Gastroesophageal sphincter (tissue), 4 donors: ENCODE data around the gene GABBR2. TPM values are rescaled to one million over a fixed set of nuclear protein-coding genes. Genes with fewer than 3 reads are reported as not detected.

Source experiments
- ATAC-seq: fragments of 150-250 bp; one replicate; pipeline ENCODE4 v1.9.1; 2016; ENCODE audit warnings: mild to moderate bottlenecking, moderate library complexity
- H3K27ac ChIP-seq, 4 donors: fragments of 200-600 bp; sonication (generic) in 3 of 4; 1 replicate in 3 of 4; 2 replicates in 1 of 4; pipeline ENCODE4 v1.5.1; 2016 to 2019
- H3K27me3 ChIP-seq: fragments of 200-600 bp; sonication (generic); one replicate; pipeline ENCODE4 v1.5.1; 2019
- H3K36me3 ChIP-seq, 2 donors: fragments of 200-600 bp; sonication (generic); one replicate each; pipeline ENCODE4 v1.5.1; 2019; ENCODE audit warnings: control low read depth in 1 of 2
- H3K4me1 ChIP-seq, 3 donors: fragments of 200-600 bp; sonication (generic); 1 replicate in 2 of 3; 2 replicates in 1 of 3; pipeline ENCODE4 v1.5.1; 2016 to 2019; ENCODE audit warnings: control low read depth in 2 of 3
- H3K4me3 ChIP-seq, 2 donors: fragments of 200-600 bp; sonication (generic); one replicate each; pipeline ENCODE4 v1.5.1; 2019; ENCODE audit warnings: mild to moderate bottlenecking in 1 of 2, moderate library complexity in 1 of 2
- H3K9me3 ChIP-seq, 3 donors: fragments of 200-600 bp; sonication (generic); one replicate each; pipeline ENCODE4 v1.5.1; 2017 to 2019; ENCODE audit warnings: control low read depth in 2 of 3
- CTCF ChIP-seq, 4 experiments: fragments of 200-600 bp in 2 of 4; fragments of 450-650 bp in 2 of 4; sonication (generic) in 1 of 4; IDR thresholded peaks; one replicate each; pipeline ENCODE4 v1.5.1; 2017 to 2019; ENCODE audit warnings: antibody characterized with exemption in 4 of 4, mild to moderate bottlenecking in 2 of 4, moderate library complexity in 2 of 4
- EP300 ChIP-seq: sonication (generic); formaldehyde crosslinking; IDR thresholded peaks from one replicate; pipeline ENCODE4 v1.6.1; 2017; ENCODE audit warnings: antibody characterized with exemption, mild to moderate bottlenecking
- POLR2A ChIP-seq, 2 donors: fragments of 450-650 bp; IDR thresholded peaks; one replicate each; pipeline ENCODE4 v1.6.1; 2017; ENCODE audit warnings: antibody characterized with exemption in 2 of 2, mild to moderate bottlenecking in 2 of 2, moderate library complexity in 1 of 2
- POLR2AphosphoS5 ChIP-seq: sonication (generic); formaldehyde crosslinking; IDR thresholded peaks from one replicate; pipeline ENCODE4 v1.6.1; 2017; ENCODE audit warnings: antibody characterized with exemption
- WGBS, 2 donors: methylation state at CpG; one replicate each; pipeline ENCODE4 v1.1.5; 2018; ENCODE audit warnings: low coverage in 1 of 2; 5-methylcytosine and 5-hydroxymethylcytosine counted together
- total RNA-seq, 4 donors: library from RNA; depleted of rRNA; stranded (reverse); fragments of >200 nt; gene quantifications; one replicate each; pipeline ENCODE4 v1.1.0, GENCODE V29; 2016

The GABBR2 gene
- total RNA-seq, 4 donors from 2014 or later: 0.04 to 0.25 TPM; not detected in 2

- TF ChIP-seq CTCF (IDR thresholded peaks at IDR 0.05): no peak
- no peak for TF ChIP-seq POLR2AphosphoS5
- no peak for TF ChIP-seq EP300
- no peak for TF ChIP-seq POLR2A (IDR thresholded peaks at IDR 0.05)
- H3K36me3 ChIP-seq: no peaks in the 10 kb centered on the region
- 74 to 79% methylated on average over 2 to 4 of the region's 4 CpGs for WGBS, 2 donors
- H3K9me3 ChIP-seq: no peaks in the 10 kb centered on the region
- no peaks in the 10 kb centered on the region for H3K27me3 ChIP-seq
- no peak for ATAC-seq
- H3K4me1 ChIP-seq: no peaks in the 10 kb centered on the region
- H3K27ac ChIP-seq: no peak overlapping the region
- no peak overlapping the region for H3K4me3 ChIP-seq
Observed at GRCh38 chr9:98432960-98433359, 275.8 kb downstream of the GABBR2 start.

- Histone ChIP-seq H3K4me3 (no peak overlapping the region), H3K4me1 (no peaks in the 10 kb centered on the region), H3K27ac (no peak overlapping the region), H3K9me3 (no peaks in the 10 kb centered on the region), H3K27me3 (no peaks in the 10 kb centered on the region), H3K36me3 (no peaks in the 10 kb centered on the region)
- TF ChIP-seq EP300 (no peak), CTCF (IDR thresholded peaks at IDR 0.05) (no peak), POLR2A (IDR thresholded peaks at IDR 0.05) (no peak), POLR2AphosphoS5 (no peak)
- ATAC-seq: no peak
- 59% methylated on average over 6 of the region's 6 CpGs; no CpG with 5 or more reads in 1 of the 2 donors for WGBS, 2 donors
Observed at GRCh38 chr9:98432134-98432533, 276.6 kb downstream of the GABBR2 start.

GRCh38 chr9:98430535-98431292, 278.0 kb downstream of the GABBR2 start:
- Histone ChIP-seq H3K27me3 (no peaks in the 10 kb centered on the region), H3K4me3 (no peak overlapping the region), H3K4me1 (no peaks in the 10 kb centered on the region), H3K36me3 (no peaks in the 10 kb centered on the region), H3K9me3 (no peaks in the 10 kb centered on the region), H3K27ac (no peak overlapping the region)
- no peak for ATAC-seq
- WGBS, 2 donors: 56 to 64% methylated on average over 3 of the region's 3 CpGs
- TF ChIP-seq POLR2AphosphoS5: no peak
- TF ChIP-seq CTCF (IDR thresholded peaks at IDR 0.05): no peak
- no peak for TF ChIP-seq EP300

- H3K4me3 ChIP-seq: no peak overlapping the region
- H3K27ac ChIP-seq: no peak overlapping the region
- 33% methylated on average over 1 of the region's 1 CpG; no CpG with 5 or more reads in 1 of the 2 donors for WGBS, 2 donors
- H3K9me3 ChIP-seq: no peaks in the 10 kb centered on the region
- H3K27me3 ChIP-seq: no peaks in the 10 kb centered on the region
- ATAC-seq: no peak
- no peaks in the 10 kb centered on the region for H3K36me3 ChIP-seq
- TF ChIP-seq CTCF (IDR thresholded peaks at IDR 0.05) (no peak), POLR2A (IDR thresholded peaks at IDR 0.05) (no peak), POLR2AphosphoS5 (no peak), EP300 (no peak)
- no peaks in the 10 kb centered on the region for H3K4me1 ChIP-seq
Observed at GRCh38 chr9:98429613-98430012, 279.1 kb downstream of the GABBR2 start.

- TF ChIP-seq CTCF (IDR thresholded peaks at IDR 0.05) (no peak), POLR2AphosphoS5 (no peak), EP300 (no peak), POLR2A (IDR thresholded peaks at IDR 0.05) (no peak)
- Histone ChIP-seq H3K9me3 (no peaks in the 10 kb centered on the region), H3K36me3 (no peaks in the 10 kb centered on the region), H3K27ac (no peak overlapping the region), H3K27me3 (no peaks in the 10 kb centered on the region), H3K4me1 (no peaks in the 10 kb centered on the region), H3K4me3 (no peak overlapping the region)
- no peak for ATAC-seq
- WGBS, 2 donors: 90% methylated on average over 2 of the region's 2 CpGs; no CpG with 5 or more reads in 1 of the 2 donors
Observed at GRCh38 chr9:98428454-98428853, 280.3 kb downstream of the GABBR2 start.
